SK-N-SH (cell line): ENCODE results near the gene EQTN. TPM values are rescaled to one million over a fixed set of nuclear protein-coding genes. Genes with fewer than 3 reads are reported as not detected.

ENCODE experiments used
- CTCF ChIA-PET: fragments of 300-600, 350-600 bp; formaldehyde crosslinking; extraction: SDS; loops from one replicate; lab custom pipeline; 2021; lab: Yijun Ruan, JAX
- POLR2A ChIA-PET: fragments of 350-600 bp; sonication (Branson Sonifier 250); formaldehyde crosslinking; extraction: SDS; loops from one replicate; lab custom pipeline; 2020; ENCODE audit warnings: antibody characterized with exemption, inconsistent platforms; lab: Yijun Ruan, JAX
- DNase-seq: peaks from one replicate; pipeline ENCODE4 v3.0.0; 2012
- H2AFZ ChIP-seq: fragments of 200-600 bp; sonication (generic); 2 replicates; pipeline ENCODE4 v1.8.1; 2016; ENCODE audit warnings: antibody characterized with exemption, mild to moderate bottlenecking, low read depth
- H3F3A ChIP-seq: fragments of 200-600 bp; sonication (generic); replicated peaks from 2 replicates; pipeline ENCODE3; 2016; ENCODE audit warnings: antibody characterized with exemption, mild to moderate bottlenecking; ENCODE audit not compliant: insufficient read depth
- H3K27ac ChIP-seq, 2 experiments: fragments of 200-500 bp in 1 of 2; fragments of 200-600 bp in 1 of 2; sonication (Bioruptor generic) in 1 of 2; sonication (generic), shearing (Covaris generic) in 1 of 2; 2 replicates each; pipeline versions ENCODE4 v1.5.1 to v1.6.1; 2014 to 2016; ENCODE audit warnings: low read depth in 2 of 2, inconsistent platforms in 1 of 2, low read length in 1 of 2, mild to moderate bottlenecking in 1 of 2, mixed read lengths in 1 of 2
- H3K27me3 ChIP-seq: fragments of 200-600 bp; sonication (generic), shearing (Covaris generic); 2 replicates; pipeline ENCODE4 v1.6.1; 2016; ENCODE audit warnings: mixed run types; ENCODE audit not compliant: insufficient read depth
- H3K36me3 ChIP-seq, 2 experiments: fragments of 200-500 bp in 1 of 2; fragments of 200-600 bp in 1 of 2; sonication (Bioruptor generic) in 1 of 2; sonication (generic) in 1 of 2; replicated peaks in 1 of 2; 2 replicates each; pipeline versions ENCODE3 to v1.5.1; 2014 to 2016; ENCODE audit warnings: low read length in 1 of 2, mild to moderate bottlenecking in 1 of 2; ENCODE audit not compliant: insufficient read depth in 2 of 2, control insufficient read depth in 1 of 2
- H3K4me1 ChIP-seq, 2 experiments: fragments of 200-500 bp in 1 of 2; fragments of 200-600 bp in 1 of 2; sonication (Bioruptor generic) in 1 of 2; sonication (generic), shearing (Covaris generic) in 1 of 2; 2 replicates each; pipeline versions ENCODE4 v1.5.1 to v1.6.1; 2014 to 2016; ENCODE audit warnings: low read depth in 1 of 2, low read length in 1 of 2, mixed run types in 1 of 2; ENCODE audit not compliant: insufficient read depth in 2 of 2, control insufficient read depth in 1 of 2
- H3K4me2 ChIP-seq: fragments of 200-600 bp; sonication (generic), shearing (Covaris generic); 2 replicates; pipeline ENCODE4 v1.6.1; 2017; ENCODE audit warnings: mixed run types
- H3K4me3 ChIP-seq, 2 experiments: fragments of 200-500 bp in 1 of 2; fragments of 200-600 bp in 1 of 2; sonication (Bioruptor generic) in 1 of 2; sonication (generic), shearing (Covaris generic) in 1 of 2; 2 replicates each; pipeline versions ENCODE4 v1.5.1 to v1.8.1; 2014 to 2016; ENCODE audit warnings: low read depth in 2 of 2, inconsistent platforms in 1 of 2, low read length in 1 of 2, mild to moderate bottlenecking in 1 of 2, mixed read lengths in 1 of 2, moderate library complexity in 1 of 2
- H3K79me2 ChIP-seq: fragments of 200-600 bp; sonication (generic); 2 replicates; pipeline ENCODE4 v1.8.1; 2017; ENCODE audit warnings: mild to moderate bottlenecking; ENCODE audit not compliant: insufficient read depth
- H3K9ac ChIP-seq: fragments of 200-600 bp; sonication (generic); 2 replicates; pipeline ENCODE4 v1.6.1; 2017; ENCODE audit warnings: mixed run types
- H3K9me2 ChIP-seq: fragments of 200-600 bp; sonication (generic); 2 replicates; pipeline ENCODE4 v1.6.1; 2017; ENCODE audit warnings: mixed run types
- H3K9me3 ChIP-seq: fragments of 200-600 bp; sonication (generic); 2 replicates; pipeline ENCODE4 v1.6.1; 2017; ENCODE audit warnings: mixed run types, mild to moderate bottlenecking, moderate library complexity
- H4K20me1 ChIP-seq: fragments of 200-600 bp; sonication (generic); 2 replicates; pipeline ENCODE4 v1.6.1; 2017; ENCODE audit warnings: mild to moderate bottlenecking, mixed run types; ENCODE audit not compliant: insufficient read depth
- FOXM1 ChIP-seq: IDR thresholded peaks from 2 replicates; pipeline ENCODE4 v1.4.0; 2012; ENCODE audit warnings: low read depth, mild to moderate bottlenecking
- GATA2 ChIP-seq: sonication (generic); formaldehyde crosslinking; IDR thresholded peaks from 2 replicates; pipeline ENCODE4 v1.5.0; 2020; ENCODE audit warnings: mild to moderate bottlenecking, missing genetic modification reagents
- MAX ChIP-seq: IDR thresholded peaks from 2 replicates; pipeline ENCODE4 v1.4.0; 2012; ENCODE audit warnings: low read depth
- RAD21 ChIP-seq: IDR thresholded peaks from 2 replicates; pipeline ENCODE4 v1.6.1; 2012; ENCODE audit warnings: mild to moderate bottlenecking, low read length
- RCOR1 ChIP-seq: fragments of 150-350 bp; IDR thresholded peaks from 2 replicates; pipeline ENCODE4 v1.6.1; 2017; ENCODE audit warnings: antibody characterized with exemption, low read length
- REST ChIP-seq: IDR thresholded peaks from 2 replicates; pipeline ENCODE4 v1.6.1; 2012; ENCODE audit warnings: mild to moderate bottlenecking, low read depth, low read length, moderate library complexity
- RFX5 ChIP-seq: IDR thresholded peaks from 2 replicates; pipeline ENCODE4 v1.6.1; 2012; ENCODE audit warnings: mild to moderate bottlenecking, improper control_type of control experiment, low read length
- SMC3 ChIP-seq: IDR thresholded peaks from 2 replicates; pipeline ENCODE4 v1.6.1; 2012; ENCODE audit warnings: low read depth, low read length, improper control_type of control experiment
- WGBS: methylation state at CpG from one replicate; pipeline ENCODE4 v1.1.6; 2017; ENCODE audit warnings: low lambda C conversion rate; 5-methylcytosine and 5-hydroxymethylcytosine counted together
- polyA plus RNA-seq, 3 experiments: library from polyadenylated mRNA; depleted of rRNA; stranded (reverse); fragments of >200 nt; gene quantifications; 2 replicates each; pipeline ENCODE4 v1.2.3, GENCODE V29; 2012
- TF ChIP-seq, protein P1 (sequence below): fragments of 200-600 bp; sonication (generic); IDR thresholded peaks from 2 replicates; pipeline ENCODE4 v1.6.1; 2017; ENCODE audit warnings: antibody characterized with exemption, mild to moderate bottlenecking, moderate library complexity
- TF ChIP-seq, protein P2 (sequence below): IDR thresholded peaks from 2 replicates; pipeline ENCODE4 v1.4.0; 2012; ENCODE audit warnings: low read depth, borderline replicate concordance

The EQTN gene
- polyA plus RNA-seq, 1 of the 3 experiments (the other 2 are of a cell fraction): not detected

DNA sequence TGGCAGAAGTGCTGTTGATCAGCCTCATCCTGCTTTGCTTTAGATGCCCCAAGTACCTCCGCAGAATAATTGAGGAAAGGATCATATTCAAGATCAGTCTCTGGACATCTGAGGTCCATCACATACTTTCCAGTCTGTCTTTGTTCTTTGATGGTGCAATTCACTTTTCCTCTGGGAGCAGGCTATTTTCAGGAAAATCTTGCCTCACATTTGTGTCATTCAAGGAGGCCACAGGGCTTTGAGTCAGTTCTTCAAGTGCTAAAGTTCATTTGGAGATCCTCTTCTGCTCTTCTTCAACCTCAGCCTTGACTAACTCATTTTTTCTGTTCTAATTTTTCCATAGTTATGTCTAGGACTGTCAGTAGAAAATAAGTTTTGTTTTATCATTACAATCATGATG lies 18.6 kb downstream of the EQTN start (continued):
- TF ChIP-seq REST (no peak), RFX5 (no peak), MAX (no peak), GATA2 (CRISPR knock-in tag) (no peak), FOXM1 (no peak), RCOR1 (no peak)
- TF ChIP-seq, protein P1, sequence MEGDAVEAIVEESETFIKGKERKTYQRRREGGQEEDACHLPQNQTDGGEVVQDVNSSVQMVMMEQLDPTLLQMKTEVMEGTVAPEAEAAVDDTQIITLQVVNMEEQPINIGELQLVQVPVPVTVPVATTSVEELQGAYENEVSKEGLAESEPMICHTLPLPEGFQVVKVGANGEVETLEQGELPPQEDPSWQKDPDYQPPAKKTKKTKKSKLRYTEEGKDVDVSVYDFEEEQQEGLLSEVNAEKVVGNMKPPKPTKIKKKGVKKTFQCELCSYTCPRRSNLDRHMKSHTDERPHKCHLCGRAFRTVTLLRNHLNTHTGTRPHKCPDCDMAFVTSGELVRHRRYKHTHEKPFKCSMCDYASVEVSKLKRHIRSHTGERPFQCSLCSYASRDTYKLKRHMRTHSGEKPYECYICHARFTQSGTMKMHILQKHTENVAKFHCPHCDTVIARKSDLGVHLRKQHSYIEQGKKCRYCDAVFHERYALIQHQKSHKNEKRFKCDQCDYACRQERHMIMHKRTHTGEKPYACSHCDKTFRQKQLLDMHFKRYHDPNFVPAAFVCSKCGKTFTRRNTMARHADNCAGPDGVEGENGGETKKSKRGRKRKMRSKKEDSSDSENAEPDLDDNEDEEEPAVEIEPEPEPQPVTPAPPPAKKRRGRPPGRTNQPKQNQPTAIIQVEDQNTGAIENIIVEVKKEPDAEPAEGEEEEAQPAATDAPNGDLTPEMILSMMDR: no peak
- TF ChIP-seq, all 33 proteins: peak for 0

GRCh38 chr9:27276193-27277030 lies 20.5 kb downstream of the EQTN start:
- no peak overlapping the region; a peak in 1 of 4 replicates for H3K4me3 ChIP-seq
- 42% methylated on average over 12 of the region's 12 CpGs for WGBS
- no peak overlapping the region for H3K9ac ChIP-seq

More at GRCh38 chr9:27276193-27277030, 20.5 kb downstream of the EQTN start:
- TF ChIP-seq RFX5 (no peak), SMC3 (peak; percentile 73), RAD21 (peak; percentile 86)
- TF ChIP-seq, protein P2, sequence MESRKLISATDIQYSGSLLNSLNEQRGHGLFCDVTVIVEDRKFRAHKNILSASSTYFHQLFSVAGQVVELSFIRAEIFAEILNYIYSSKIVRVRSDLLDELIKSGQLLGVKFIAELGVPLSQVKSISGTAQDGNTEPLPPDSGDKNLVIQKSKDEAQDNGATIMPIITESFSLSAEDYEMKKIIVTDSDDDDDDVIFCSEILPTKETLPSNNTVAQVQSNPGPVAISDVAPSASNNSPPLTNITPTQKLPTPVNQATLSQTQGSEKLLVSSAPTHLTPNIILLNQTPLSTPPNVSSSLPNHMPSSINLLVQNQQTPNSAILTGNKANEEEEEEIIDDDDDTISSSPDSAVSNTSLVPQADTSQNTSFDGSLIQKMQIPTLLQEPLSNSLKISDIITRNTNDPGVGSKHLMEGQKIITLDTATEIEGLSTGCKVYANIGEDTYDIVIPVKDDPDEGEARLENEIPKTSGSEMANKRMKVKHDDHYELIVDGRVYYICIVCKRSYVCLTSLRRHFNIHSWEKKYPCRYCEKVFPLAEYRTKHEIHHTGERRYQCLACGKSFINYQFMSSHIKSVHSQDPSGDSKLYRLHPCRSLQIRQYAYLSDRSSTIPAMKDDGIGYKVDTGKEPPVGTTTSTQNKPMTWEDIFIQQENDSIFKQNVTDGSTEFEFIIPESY: no peak
- TF ChIP-seq, protein P1: peak; percentile 86
- ChIA-PET POLR2A (no interaction called here), CTCF (interaction anchor here (0.6 to 3.8 kb wide), 30 partner anchors 10 to 1297 kb away, joined by 3 to 20 read pairs (median 4); partner anchors contain the start of gene EQTN)
- H3F3A ChIP-seq: peaks cover 7% of the 10 kb centered on the region
- no peaks in the 10 kb centered on the region; a peak in 1 of 4 replicates for H3K4me1 ChIP-seq
- H3K36me3 ChIP-seq: no peaks in the 10 kb centered on the region
- DNase-seq: peak; percentile 60
- H4K20me1 ChIP-seq: no peaks in the 10 kb centered on the region
- H3K9me3 ChIP-seq: no peaks in the 10 kb centered on the region
- no peak overlapping the region for H3K27ac ChIP-seq
- peak overlapping the region; percentile 35 for H3K4me2 ChIP-seq
- H3K79me2 ChIP-seq: no peaks in the 10 kb centered on the region
- no peak overlapping the region for H2AFZ ChIP-seq
- no peaks in the 10 kb centered on the region; the same call in 1 of the 2 replicates for H3K27me3 ChIP-seq
- H3K9me2 ChIP-seq: no peaks in the 10 kb centered on the region
